SHP77 (cell line): ENCODE results near the gene ZNF185.
A peak's percentile ranks its signal among the peaks of the same experiment; 100 is the strongest.

Experiments used
- DNase-seq, 2 experiments: peaks; one replicate each; lab custom pipeline; 2025; lab: John Stamatoyannopoulos, UW

ZNF185 gene

GRCh38 chrX:152917656-152918579 is 20.1 kb downstream of the ZNF185 start:
- DNase-seq, result no peak

DNA sequence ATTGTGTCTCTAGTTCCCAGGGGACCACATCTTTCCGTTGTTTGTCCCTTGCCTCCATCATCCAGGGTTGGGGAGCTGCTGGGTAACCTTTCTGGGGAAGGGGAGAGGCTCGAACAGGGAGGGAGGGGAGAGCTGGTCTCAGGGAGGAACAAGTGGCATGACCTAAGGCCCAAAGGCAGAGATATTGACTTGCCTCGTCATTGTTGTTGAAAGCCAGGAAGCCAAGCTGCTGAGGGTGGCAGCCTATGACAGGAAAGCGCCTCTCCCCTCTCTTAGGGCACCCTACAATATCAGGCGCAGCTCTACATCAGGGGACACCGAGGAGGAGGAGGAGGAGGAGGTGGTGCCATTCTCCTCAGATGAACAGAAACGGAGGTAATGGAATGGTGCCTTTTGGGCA is 20.8 kb downstream of the ZNF185 start:
- no peak for DNase-seq

DNA sequence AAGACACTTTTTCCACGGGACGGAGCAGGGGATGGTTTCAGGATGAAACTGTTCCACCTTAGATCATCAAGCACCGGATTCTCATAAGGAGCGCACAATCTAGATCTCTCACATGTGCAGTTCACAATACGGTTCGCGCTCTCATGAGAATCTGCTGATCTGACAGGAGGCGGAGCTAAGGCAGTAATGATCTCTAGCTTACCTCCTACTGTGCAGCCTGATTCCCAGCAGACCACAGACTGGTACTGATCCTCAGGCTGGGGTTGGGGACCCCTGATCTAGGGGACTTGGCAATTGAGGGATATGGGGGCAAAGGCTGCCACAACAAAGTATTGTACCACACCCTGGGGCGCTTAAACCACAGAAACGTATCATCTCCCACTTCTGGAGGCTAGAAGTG is 25.7 kb downstream of the ZNF185 start:
- DNase-seq, result no peak

DNA sequence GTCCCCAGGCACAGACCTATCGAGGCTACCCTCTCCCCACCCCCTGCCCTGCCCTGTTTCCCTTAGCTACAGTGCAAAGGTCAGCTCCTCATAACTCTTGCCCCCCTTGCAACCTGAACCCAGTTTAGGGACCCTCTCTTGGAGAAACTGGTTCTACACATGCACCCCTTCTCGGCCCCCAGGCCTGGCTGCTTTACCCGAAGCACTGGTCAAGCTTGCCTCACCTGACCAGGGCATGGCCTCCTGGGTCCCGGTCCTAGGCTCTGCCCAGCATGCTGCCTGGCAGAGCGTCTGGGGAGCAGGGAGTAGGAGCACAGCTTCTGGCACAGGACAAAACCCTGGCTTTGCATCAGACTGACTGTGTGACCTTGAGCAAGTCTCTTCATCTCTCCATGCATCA is 28.0 kb downstream of the ZNF185 start:
- DNase-seq, result no peak

GRCh38 chrX:152926279-152926678 is 28.4 kb downstream of the ZNF185 start:
- peak; percentile 48 to 54 for DNase-seq

- no peak for DNase-seq
These were observed 29.1 kb downstream of the ZNF185 start for GRCh38 chrX:152926923-152927322.

GRCh38 chrX:152927858-152928760 is 30.2 kb downstream of the ZNF185 start:
- no peak for DNase-seq

GRCh38 chrX:152928761-152929400 is 31.0 kb downstream of the ZNF185 start:
- no peak for DNase-seq

GRCh38 chrX:152929898-152930297 is 32.0 kb downstream of the ZNF185 start:
- no peak for DNase-seq

DNA sequence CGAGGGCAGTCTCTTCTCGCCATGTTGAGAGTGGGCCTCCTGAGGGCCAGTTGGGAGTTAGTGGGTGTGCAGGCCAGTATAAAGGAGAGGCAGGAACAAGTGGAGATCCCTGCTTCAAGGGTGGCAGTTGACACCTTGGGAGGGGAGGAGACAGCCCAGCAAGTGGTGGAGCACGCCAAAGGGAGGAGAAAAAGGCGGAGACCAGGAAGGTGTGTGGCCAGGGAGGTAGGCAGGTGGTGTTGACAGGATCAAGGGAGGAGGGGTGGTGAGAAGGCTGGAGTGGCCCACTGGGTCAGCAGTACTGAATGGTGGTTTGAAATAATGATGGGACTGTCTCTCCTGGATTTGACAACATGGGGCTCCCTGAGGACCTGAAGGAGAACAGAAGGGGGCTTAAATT is 32.6 kb downstream of the ZNF185 start:
- no peak for DNase-seq

DNA sequence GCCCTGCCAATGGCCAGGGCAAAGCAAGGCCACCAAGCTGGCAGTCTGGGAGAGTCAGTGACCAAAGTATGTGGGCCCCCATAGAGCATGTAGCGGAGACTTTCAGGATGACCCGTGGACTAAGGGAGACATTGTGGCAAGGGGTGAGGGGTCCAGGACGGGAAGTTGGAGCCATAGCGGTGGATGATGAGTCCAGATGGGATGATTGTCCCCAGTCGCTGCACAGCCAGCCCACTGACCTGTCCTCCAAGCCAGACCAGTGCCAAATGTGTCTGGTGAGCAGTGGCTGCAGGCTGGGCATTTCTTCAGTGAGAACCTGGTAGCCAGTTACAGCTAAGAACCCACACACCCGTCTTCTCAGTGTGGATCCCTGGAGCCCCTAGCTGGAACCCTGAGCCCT is 34.3 kb downstream of the ZNF185 start:
- DNase-seq, result no peak

DNA sequence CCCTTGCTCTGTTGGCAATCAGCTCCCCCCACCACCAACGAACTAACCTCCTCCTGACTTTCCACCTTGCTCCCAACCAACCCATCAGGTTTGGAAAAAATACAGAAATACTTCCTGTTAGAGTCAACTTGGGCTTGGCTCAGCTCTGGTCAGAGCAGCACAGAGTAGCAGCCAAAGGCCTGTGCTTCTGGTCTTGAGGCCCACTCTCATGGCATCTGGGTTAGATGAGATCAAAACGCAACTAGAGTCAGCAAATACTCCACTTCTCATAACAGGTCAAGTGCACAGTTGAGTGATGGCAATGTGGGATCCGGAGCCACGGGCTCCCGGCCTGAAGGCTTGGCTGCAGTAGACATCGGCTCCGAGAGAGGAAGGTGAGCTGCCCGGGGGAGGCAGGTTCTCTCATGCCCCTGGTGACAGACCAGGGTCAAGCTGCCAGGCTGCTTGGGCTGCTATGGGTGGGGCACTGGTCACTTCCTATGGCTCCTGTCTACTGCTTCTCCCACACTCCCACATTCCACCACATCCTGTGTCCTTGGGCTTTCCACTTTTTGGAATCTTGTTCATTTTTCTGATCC is 34.8 kb downstream of the ZNF185 start:
- DNase-seq, result no peak

- peak in 1 of 2 experiments; percentile 4 for DNase-seq
These were observed 38.4 kb downstream of the ZNF185 start for GRCh38 chrX:152936306-152936705.

GRCh38 chrX:152937236-152937635 is 39.4 kb downstream of the ZNF185 start:
- no peak for DNase-seq

DNA sequence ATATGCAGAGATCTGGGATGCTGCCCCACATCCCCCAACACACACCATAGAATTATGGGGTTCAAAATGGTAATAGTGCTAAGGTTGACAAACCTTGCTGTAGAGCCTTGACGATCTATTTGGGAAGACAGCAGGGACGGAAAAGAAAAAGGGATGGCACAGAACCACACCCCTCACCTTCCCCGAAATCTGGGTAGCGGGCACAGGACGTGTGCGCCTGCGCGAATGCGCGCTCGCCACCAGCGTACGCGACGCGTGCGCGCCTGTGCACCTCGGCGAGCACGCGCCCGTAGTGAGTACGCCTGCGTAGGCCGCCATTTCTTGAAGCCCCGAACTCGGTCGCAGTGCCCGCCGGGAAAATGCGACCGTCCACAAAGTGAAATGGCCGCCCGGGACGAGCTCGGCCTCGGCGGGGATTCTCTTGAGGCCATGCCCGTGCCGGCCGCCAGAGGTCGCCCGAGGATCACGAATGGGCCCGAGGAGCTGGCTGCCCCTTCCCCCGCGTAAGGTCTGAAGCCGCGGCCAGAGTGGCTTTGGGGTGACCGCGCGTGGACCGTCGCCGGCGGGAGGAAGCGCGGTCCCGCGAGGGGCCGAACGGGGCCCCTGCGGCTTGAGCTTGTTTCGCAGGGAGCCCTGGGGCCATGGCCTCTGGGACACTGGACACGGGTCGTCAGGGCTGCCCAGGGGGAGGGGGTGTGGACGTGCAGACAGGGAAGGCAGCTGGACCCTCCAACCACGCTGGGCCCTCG is 43.6 kb downstream of the ZNF185 start:
- peak; percentile 75 to 77 for DNase-seq

GRCh38 chrX:152942077-152942442 is 44.2 kb downstream of the ZNF185 start:
- DNase-seq, result no peak

DNA sequence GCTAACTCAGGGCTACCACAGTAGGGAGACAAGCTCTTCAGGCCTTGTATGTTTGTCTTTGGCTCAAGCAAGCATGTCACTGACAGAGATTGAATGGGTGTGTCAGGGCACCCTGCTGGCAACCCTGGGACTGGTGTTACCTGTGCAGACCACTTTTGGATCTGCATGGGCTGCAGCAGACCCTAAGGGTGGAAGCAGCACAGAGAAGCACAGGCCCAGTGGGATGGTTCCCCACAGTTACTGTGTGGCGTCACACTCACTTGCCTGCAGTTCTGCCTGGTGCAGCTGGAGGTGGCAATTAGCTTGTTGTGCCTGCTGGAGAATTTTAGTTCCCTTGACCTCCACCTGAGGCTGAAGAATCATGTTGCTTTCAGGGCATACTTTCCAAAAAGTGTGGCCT is 46.0 kb downstream of the ZNF185 start:
- no peak for DNase-seq

GRCh38 chrX:152945021-152945979 is 47.4 kb downstream of the ZNF185 start:
- no peak for DNase-seq

- DNase-seq, result no peak
These were observed 48.8 kb downstream of the ZNF185 start for GRCh38 chrX:152946681-152947080.
